ENCODE data around the gene TUBD1. TPM values are rescaled to one million over a fixed set of nuclear protein-coding genes. Genes with fewer than 3 reads are reported as not detected.
"Not testable (repeated sequence)": the region's sequence is repeated elsewhere in the genome, so short reads cannot be mapped to it uniquely, and the experiment has no call there.

The TUBD1 gene
- total and polyA plus RNA-seq, 7 experiments from 2014 or later: 8.2 to 42.1 (median 25.5) TPM

DNA sequence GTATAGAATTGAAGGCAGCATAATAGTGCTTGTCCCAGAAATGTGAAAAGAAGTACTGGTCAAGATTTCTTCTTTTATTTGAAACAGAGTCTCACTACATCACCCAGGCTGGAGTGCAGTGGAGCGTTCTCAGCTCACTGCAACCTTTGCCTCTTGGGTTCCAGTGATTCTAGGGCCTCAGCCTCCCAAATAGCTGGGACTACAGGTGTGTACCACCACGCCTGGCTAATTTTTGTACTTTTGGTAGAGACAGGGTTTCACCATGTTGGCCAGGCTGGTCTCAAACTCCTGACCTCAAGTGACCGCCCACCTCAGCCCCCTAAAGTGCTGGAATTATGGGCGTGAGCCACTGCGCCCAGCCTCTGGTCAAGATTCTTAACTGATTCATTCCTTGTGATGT, 27.9 kb upstream of the TUBD1 start:
- CTCF ChIA-PET; H3K9me3 ChIP-seq (ENCODE audit: control insufficient read depth in 2 of 3, low read length in 3 of 3); H3K4me1 ChIP-seq (ENCODE audit: control insufficient read depth in 2 of 2, insufficient read depth in 2 of 2, low read length in 2 of 2); H3K4me1 Mint-ChIP-seq; H3K27me3 Mint-ChIP-seq; H3K27me3 ChIP-seq (ENCODE audit: control insufficient read depth in 2 of 2, insufficient read depth in 2 of 2, low read length in 2 of 2); intact Hi-C loops (cut with micrococcal nuclease); H3K27ac ChIP-seq (ENCODE audit: low read depth, low read length); ATAC-seq; H3K9me3 Mint-ChIP-seq; DNase-seq; H3K4me3 ChIP-seq (ENCODE audit: low read length); POLR2A ChIA-PET; H3K4me3 Mint-ChIP-seq: not testable (repeated sequence)
- peak overlapping the region in 1 of 9 donors; percentile 25 for H3K27ac Mint-ChIP-seq
- peaks cover 3 to 52% (median 7%) of the 10 kb centered on the region in 3 experiments for H3K36me3 ChIP-seq (ENCODE audit: control insufficient read depth in 2 of 3, insufficient read depth in 3 of 3, low read length in 3 of 3)
- H3K36me3 Mint-ChIP-seq: peaks cover 11 to 35% (median 24%) of the 10 kb centered on the region in 5 donors

GRCh38 chr17:59916446-59916845, 23.7 kb upstream of the TUBD1 start:
- CTCF ChIA-PET: no interaction called here
- no peaks in the 10 kb centered on the region for H3K9me3 ChIP-seq (ENCODE audit: control insufficient read depth in 2 of 3, low read length in 3 of 3)
- H3K4me3 ChIP-seq (ENCODE audit: low read length): no peak overlapping the region
- Mint-ChIP-seq H3K27ac (peak overlapping the region in 1 of 9 donors; percentile 2), H3K36me3 (peaks cover 6 to 39% (median 21%) of the 10 kb centered on the region in 5 donors), H3K4me3 (no peak overlapping the region), H3K9me3 (peaks cover 0 to 1% (median 0%) of the 10 kb centered on the region in 11 donors), H3K4me1 (peaks cover 0 to 6% (median 3%) of the 10 kb centered on the region in 7 donors), H3K27me3 (no peaks in the 10 kb centered on the region)
- POLR2A ChIA-PET: no interaction called here
- no peak for ATAC-seq
- DNase-seq: no peak
- intact Hi-C loops (cut with micrococcal nuclease): loop anchor here in 1 of 2 donors (10.0 kb wide), 1 partner anchor 188 kb away; no protein-coding TSS in a partner anchor
- H3K27me3 ChIP-seq (ENCODE audit: control insufficient read depth in 2 of 2, insufficient read depth in 2 of 2, low read length in 2 of 2): no peaks in the 10 kb centered on the region
- H3K27ac ChIP-seq (ENCODE audit: low read depth, low read length): no peak overlapping the region
- H3K4me1 ChIP-seq (ENCODE audit: control insufficient read depth in 2 of 2, insufficient read depth in 2 of 2, low read length in 2 of 2): no peaks in the 10 kb centered on the region
- peaks cover 3 to 76% (median 19%) of the 10 kb centered on the region in 3 experiments for H3K36me3 ChIP-seq (ENCODE audit: control insufficient read depth in 2 of 3, insufficient read depth in 3 of 3, low read length in 3 of 3)

GRCh38 chr17:59914274-59914854, 21.6 kb upstream of the TUBD1 start:
- Histone ChIP-seq H3K9me3 (ENCODE audit: control insufficient read depth in 2 of 3, low read length in 3 of 3) (no peaks in the 10 kb centered on the region), H3K4me3 (ENCODE audit: low read length) (no peak overlapping the region), H3K27me3 (ENCODE audit: control insufficient read depth in 2 of 2, insufficient read depth in 2 of 2, low read length in 2 of 2) (no peaks in the 10 kb centered on the region), H3K36me3 (ENCODE audit: control insufficient read depth in 2 of 3, insufficient read depth in 3 of 3, low read length in 3 of 3) (peaks cover 3 to 68% (median 19%) of the 10 kb centered on the region in 3 experiments), H3K4me1 (ENCODE audit: control insufficient read depth in 2 of 2, insufficient read depth in 2 of 2, low read length in 2 of 2) (no peaks in the 10 kb centered on the region), H3K27ac (ENCODE audit: low read depth, low read length) (no peak overlapping the region)
- Mint-ChIP-seq H3K36me3 (peaks cover under 1 to 31% (median 16%) of the 10 kb centered on the region in 5 donors), H3K27me3 (no peaks in the 10 kb centered on the region), H3K4me1 (peaks cover 0 to 6% (median 3%) of the 10 kb centered on the region in 7 donors), H3K9me3 (no peaks in the 10 kb centered on the region), H3K27ac (no peak overlapping the region), H3K4me3 (no peak overlapping the region)
- intact Hi-C loops (cut with micrococcal nuclease): loop anchor here (1.0 to 10.0 kb wide), 3 partner anchors 123 to 190 kb away; no protein-coding TSS in a partner anchor
- CTCF ChIA-PET: interaction anchor here (0.6 to 1.2 kb wide), 5 partner anchors 21 to 162 kb away, joined by 3 to 4 read pairs (median 4); partner anchors contain the start of genes RPS6KB1 and TUBD1
- DNase-seq (peak in 7 of 9 donors; percentile 12 to 55 (median 44)), ATAC-seq (peak; percentile 79)
- POLR2A ChIA-PET: no interaction called here

GRCh38 chr17:59907467-59907866, 14.7 kb upstream of the TUBD1 start:
- ATAC-seq: no peak
- Mint-ChIP-seq H3K36me3 (peaks cover 0 to 9% (median 4%) of the 10 kb centered on the region in 5 donors), H3K4me1 (peaks cover 10 to 28% (median 23%) of the 10 kb centered on the region in 7 donors), H3K27me3 (no peaks in the 10 kb centered on the region), H3K9me3 (no peaks in the 10 kb centered on the region), H3K27ac (no peak overlapping the region), H3K4me3 (no peak overlapping the region)
- H3K4me3 ChIP-seq (ENCODE audit: low read length): no peak overlapping the region
- H3K27ac ChIP-seq (ENCODE audit: low read depth, low read length): no peak overlapping the region
- H3K27me3 ChIP-seq (ENCODE audit: control insufficient read depth in 2 of 2, insufficient read depth in 2 of 2, low read length in 2 of 2): no peaks in the 10 kb centered on the region
- H3K9me3 ChIP-seq (ENCODE audit: control insufficient read depth in 2 of 3, low read length in 3 of 3): no peaks in the 10 kb centered on the region
- no peak for DNase-seq
- H3K4me1 ChIP-seq (ENCODE audit: control insufficient read depth in 2 of 2, insufficient read depth in 2 of 2, low read length in 2 of 2): peaks cover 0 to 4% of the 10 kb centered on the region in 2 donors
- peaks cover 0 to 20% (median under 1%) of the 10 kb centered on the region in 3 experiments for H3K36me3 ChIP-seq (ENCODE audit: control insufficient read depth in 2 of 3, insufficient read depth in 3 of 3, low read length in 3 of 3)
- intact Hi-C loops (cut with micrococcal nuclease): no loop called here
- ChIA-PET CTCF (no interaction called here), POLR2A (no interaction called here)

- POLR2A ChIA-PET: interaction anchor here (1.3 kb wide), 1 partner anchor 10 kb away, joined by 8 read pairs; the partner anchor contains the start of genes RPS6KB1 and TUBD1
- Mint-ChIP-seq H3K4me1 (peaks cover 10 to 46% (median 37%) of the 10 kb centered on the region in 7 donors), H3K9me3 (no peaks in the 10 kb centered on the region), H3K27ac (peak overlapping the region in 5 of 9 donors; percentile 25 to 69 (median 32)), H3K4me3 (peak overlapping the region in 2 of 10 donors; percentile 14 to 20), H3K27me3 (no peaks in the 10 kb centered on the region), H3K36me3 (peaks cover 0 to 7% (median 0%) of the 10 kb centered on the region in 5 donors)
- intact Hi-C loops (cut with micrococcal nuclease): no loop called here
- no peak overlapping the region for H3K4me3 ChIP-seq (ENCODE audit: low read length)
- H3K4me1 ChIP-seq (ENCODE audit: control insufficient read depth in 2 of 2, insufficient read depth in 2 of 2, low read length in 2 of 2): peaks cover 0 to 9% of the 10 kb centered on the region in 2 donors
- H3K27ac ChIP-seq (ENCODE audit: low read depth, low read length): no peak overlapping the region
- DNase-seq (no peak), ATAC-seq (no peak)
- H3K36me3 ChIP-seq (ENCODE audit: control insufficient read depth in 2 of 3, insufficient read depth in 3 of 3, low read length in 3 of 3): peaks cover 0 to 9% (median 0%) of the 10 kb centered on the region in 3 experiments
- no peaks in the 10 kb centered on the region for H3K9me3 ChIP-seq (ENCODE audit: control insufficient read depth in 2 of 3, low read length in 3 of 3)
- CTCF ChIA-PET: no interaction called here
- H3K27me3 ChIP-seq (ENCODE audit: control insufficient read depth in 2 of 2, insufficient read depth in 2 of 2, low read length in 2 of 2): no peaks in the 10 kb centered on the region
Measured at GRCh38 chr17:59903455-59903854, 10.7 kb upstream of the TUBD1 start.

GRCh38 chr17:59901604-59902003, 8.9 kb upstream of the TUBD1 start:
- no peaks in the 10 kb centered on the region for H3K9me3 Mint-ChIP-seq
- Histone ChIP-seq H3K4me1 (ENCODE audit: control insufficient read depth in 2 of 2, insufficient read depth in 2 of 2, low read length in 2 of 2) (peaks cover 0 to 9% of the 10 kb centered on the region in 2 donors), H3K36me3 (ENCODE audit: control insufficient read depth in 2 of 3, insufficient read depth in 3 of 3, low read length in 3 of 3) (peaks cover 0 to 6% (median 0%) of the 10 kb centered on the region in 3 experiments), H3K9me3 (ENCODE audit: control insufficient read depth in 2 of 3, low read length in 3 of 3) (no peaks in the 10 kb centered on the region), H3K27me3 (ENCODE audit: control insufficient read depth in 2 of 2, insufficient read depth in 2 of 2, low read length in 2 of 2) (no peaks in the 10 kb centered on the region), H3K27ac (ENCODE audit: low read depth, low read length) (no peak overlapping the region), H3K4me3 (ENCODE audit: low read length) (no peak overlapping the region)
- peaks cover 0 to 6% (median under 1%) of the 10 kb centered on the region in 5 donors for H3K36me3 Mint-ChIP-seq
- H3K4me3 Mint-ChIP-seq: no peak overlapping the region
- no peaks in the 10 kb centered on the region for H3K27me3 Mint-ChIP-seq
- H3K4me1 Mint-ChIP-seq: peaks cover 8 to 54% (median 49%) of the 10 kb centered on the region in 7 donors
- ChIA-PET POLR2A (interaction anchor here (1.0 to 1.8 kb wide), 2 partner anchors 8 to 16 kb away, joined by 6 to 13 read pairs; partner anchors contain the start of genes RPS6KB1 and TUBD1), CTCF (interaction anchor here (1.3 kb wide), 1 partner anchor 11 kb away, joined by 4 read pairs; no protein-coding TSS in a partner anchor)
- ATAC-seq (no peak), DNase-seq (no peak)
- intact Hi-C loops (cut with micrococcal nuclease): no loop called here
- H3K27ac Mint-ChIP-seq: no peak overlapping the region

Measured in naive thymus-derived CD4-positive, alpha-beta T cell (primary cell).